Peyer's patch (tissue), 4 donors: ENCODE results near the gene MTRFR.

ENCODE experiments used
- POLR2A ChIP-seq, 2 donors: fragments of 450-650 bp; IDR thresholded peaks; one replicate each; pipeline ENCODE4 v1.5.1; 2017; ENCODE audit warnings: antibody characterized with exemption in 2 of 2, mild to moderate bottlenecking in 2 of 2, moderate library complexity in 2 of 2
- TF ChIP-seq, protein P1 (sequence below), 6 experiments: fragments of 450-650 bp in 4 of 6; fragments of 200-600 bp in 2 of 6; sonication (generic) in 1 of 6; IDR thresholded peaks; one replicate each; pipeline ENCODE4 v1.5.1; 2017 to 2019; ENCODE audit warnings: antibody characterized with exemption in 6 of 6, mild to moderate bottlenecking in 3 of 6, moderate library complexity in 1 of 6

- TF ChIP-seq, protein P1, sequence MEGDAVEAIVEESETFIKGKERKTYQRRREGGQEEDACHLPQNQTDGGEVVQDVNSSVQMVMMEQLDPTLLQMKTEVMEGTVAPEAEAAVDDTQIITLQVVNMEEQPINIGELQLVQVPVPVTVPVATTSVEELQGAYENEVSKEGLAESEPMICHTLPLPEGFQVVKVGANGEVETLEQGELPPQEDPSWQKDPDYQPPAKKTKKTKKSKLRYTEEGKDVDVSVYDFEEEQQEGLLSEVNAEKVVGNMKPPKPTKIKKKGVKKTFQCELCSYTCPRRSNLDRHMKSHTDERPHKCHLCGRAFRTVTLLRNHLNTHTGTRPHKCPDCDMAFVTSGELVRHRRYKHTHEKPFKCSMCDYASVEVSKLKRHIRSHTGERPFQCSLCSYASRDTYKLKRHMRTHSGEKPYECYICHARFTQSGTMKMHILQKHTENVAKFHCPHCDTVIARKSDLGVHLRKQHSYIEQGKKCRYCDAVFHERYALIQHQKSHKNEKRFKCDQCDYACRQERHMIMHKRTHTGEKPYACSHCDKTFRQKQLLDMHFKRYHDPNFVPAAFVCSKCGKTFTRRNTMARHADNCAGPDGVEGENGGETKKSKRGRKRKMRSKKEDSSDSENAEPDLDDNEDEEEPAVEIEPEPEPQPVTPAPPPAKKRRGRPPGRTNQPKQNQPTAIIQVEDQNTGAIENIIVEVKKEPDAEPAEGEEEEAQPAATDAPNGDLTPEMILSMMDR (IDR thresholded peaks at IDR 0.05): no peak
- TF ChIP-seq POLR2A (IDR thresholded peaks at IDR 0.05): no peak
Measured at GRCh38 chr12:123245678-123246077, 12.4 kb downstream of the MTRFR start.
